ENCODE data around the gene GFM2. TPM values are rescaled to one million over a fixed set of nuclear protein-coding genes. Genes with fewer than 3 reads are reported as not detected.
"Not testable (repeated sequence)": the region's sequence is repeated elsewhere in the genome, so short reads cannot be mapped to it uniquely, and the experiment has no call there.

GFM2 gene, protein sequence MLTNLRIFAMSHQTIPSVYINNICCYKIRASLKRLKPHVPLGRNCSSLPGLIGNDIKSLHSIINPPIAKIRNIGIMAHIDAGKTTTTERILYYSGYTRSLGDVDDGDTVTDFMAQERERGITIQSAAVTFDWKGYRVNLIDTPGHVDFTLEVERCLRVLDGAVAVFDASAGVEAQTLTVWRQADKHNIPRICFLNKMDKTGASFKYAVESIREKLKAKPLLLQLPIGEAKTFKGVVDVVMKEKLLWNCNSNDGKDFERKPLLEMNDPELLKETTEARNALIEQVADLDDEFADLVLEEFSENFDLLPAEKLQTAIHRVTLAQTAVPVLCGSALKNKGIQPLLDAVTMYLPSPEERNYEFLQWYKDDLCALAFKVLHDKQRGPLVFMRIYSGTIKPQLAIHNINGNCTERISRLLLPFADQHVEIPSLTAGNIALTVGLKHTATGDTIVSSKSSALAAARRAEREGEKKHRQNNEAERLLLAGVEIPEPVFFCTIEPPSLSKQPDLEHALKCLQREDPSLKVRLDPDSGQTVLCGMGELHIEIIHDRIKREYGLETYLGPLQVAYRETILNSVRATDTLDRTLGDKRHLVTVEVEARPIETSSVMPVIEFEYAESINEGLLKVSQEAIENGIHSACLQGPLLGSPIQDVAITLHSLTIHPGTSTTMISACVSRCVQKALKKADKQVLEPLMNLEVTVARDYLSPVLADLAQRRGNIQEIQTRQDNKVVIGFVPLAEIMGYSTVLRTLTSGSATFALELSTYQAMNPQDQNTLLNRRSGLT
- 31.1 TPM for total RNA-seq (ENCODE audit: insufficient read depth, low replicate concordance)

DNA sequence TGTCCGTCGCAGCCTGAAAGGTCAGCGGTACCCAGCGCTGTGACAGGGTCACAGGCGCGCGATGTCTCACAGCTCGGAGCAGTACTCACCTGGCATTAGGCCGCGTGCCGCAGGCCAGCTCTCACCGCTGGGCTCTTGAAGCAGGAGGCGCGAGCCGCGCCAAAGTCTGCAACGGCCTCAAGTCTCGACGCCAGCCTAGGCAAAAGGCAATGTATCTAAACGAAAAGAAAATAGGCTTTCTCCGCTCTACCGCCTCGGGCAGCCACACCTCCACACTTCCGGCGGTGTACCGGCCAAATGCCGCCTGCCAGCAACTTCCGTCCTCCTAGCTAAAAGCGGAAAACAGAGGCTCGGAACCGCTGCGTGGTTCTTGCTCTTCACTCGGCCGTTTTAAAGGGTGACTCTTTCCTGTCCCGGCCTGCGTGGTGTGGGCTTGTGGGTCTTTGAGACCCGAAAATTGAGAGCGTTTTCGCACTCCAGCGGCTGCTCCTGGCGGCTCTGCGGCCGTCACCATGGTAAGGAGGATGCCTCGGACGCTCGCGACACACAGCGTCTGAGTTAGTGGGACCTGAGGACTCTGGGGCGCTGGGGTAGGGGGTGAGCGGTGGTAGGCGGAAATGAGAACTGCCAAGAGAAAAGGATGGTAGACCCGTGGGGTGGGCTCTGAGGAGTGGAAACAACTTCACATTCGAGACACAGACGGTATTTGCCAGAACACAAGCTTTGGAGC, at the start of gene GFM2, which contains the start of gene NSA2:
GFM2 (minus strand) TSS at position 269 of the 730 bp plus-strand sequence. CDS start 3,375 bp downstream, outside the sequence.
NSA2 (plus strand) TSS at position 401 of the 730 bp plus-strand sequence; CDS start at position 513, 112 bp downstream.
- peak; percentile 96 for DNase-seq (ENCODE audit: low spot score)

DNA sequence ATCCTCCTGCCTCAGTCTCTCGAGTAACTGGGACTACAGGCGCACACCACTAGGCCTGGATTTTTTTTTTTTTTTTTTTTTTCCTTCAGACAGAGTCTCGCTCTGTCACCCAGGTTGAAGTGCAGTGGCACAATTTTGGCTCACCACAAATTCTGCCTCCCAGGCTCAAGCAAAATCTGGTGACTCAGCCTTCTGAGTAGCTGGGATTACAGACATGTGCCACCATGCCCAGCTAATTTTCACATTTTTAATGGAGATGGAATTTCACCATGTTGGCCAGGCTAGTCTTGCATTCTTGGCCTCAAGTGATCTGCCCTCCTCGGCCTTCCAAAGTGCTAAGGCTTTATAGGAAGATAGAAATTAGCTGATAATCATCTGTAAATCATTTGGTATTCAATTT, 44.0 kb upstream of the GFM2 start:
- DNase-seq (ENCODE audit: low spot score) = no peak

DNA sequence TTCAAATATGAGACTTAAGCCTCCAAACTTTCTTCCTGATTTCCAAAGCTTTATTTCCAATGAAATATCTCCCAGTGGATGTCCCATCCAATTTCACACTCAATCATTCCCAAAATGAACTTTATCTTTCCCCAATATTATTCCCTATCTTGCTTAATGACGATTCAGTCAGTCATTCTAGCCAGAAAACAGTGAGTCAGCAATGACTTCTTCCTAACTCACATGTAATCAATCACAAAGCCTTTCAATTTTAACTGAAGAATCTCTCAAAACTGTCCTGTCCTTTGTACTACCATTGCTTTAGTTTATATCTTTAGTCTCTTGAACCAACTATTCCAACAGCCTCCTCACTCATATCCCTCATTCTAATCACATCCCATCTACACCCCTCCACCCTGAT, 35.0 kb upstream of the GFM2 start:
- DNase-seq (ENCODE audit: low spot score) = no peak

DNA sequence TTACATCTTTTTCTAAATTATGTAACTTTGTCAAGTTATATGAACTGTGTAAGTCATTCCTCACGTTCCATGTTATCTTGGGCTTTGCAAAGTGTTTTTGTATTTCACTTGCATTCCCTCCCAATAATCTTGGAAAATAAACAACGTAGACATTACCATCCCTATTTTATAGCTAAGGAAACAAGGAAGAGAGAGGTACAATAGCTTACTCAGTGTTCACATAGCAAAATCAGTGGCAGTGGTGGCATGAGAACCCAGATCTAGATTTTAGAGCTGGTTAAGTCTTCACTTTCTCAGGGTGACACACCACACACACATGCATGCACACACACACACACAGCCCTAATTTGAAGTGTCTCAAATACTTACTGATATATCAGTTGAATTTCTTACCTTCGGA, 34.3 kb upstream of the GFM2 start:
- DNase-seq (ENCODE audit: low spot score) = no peak

DNA sequence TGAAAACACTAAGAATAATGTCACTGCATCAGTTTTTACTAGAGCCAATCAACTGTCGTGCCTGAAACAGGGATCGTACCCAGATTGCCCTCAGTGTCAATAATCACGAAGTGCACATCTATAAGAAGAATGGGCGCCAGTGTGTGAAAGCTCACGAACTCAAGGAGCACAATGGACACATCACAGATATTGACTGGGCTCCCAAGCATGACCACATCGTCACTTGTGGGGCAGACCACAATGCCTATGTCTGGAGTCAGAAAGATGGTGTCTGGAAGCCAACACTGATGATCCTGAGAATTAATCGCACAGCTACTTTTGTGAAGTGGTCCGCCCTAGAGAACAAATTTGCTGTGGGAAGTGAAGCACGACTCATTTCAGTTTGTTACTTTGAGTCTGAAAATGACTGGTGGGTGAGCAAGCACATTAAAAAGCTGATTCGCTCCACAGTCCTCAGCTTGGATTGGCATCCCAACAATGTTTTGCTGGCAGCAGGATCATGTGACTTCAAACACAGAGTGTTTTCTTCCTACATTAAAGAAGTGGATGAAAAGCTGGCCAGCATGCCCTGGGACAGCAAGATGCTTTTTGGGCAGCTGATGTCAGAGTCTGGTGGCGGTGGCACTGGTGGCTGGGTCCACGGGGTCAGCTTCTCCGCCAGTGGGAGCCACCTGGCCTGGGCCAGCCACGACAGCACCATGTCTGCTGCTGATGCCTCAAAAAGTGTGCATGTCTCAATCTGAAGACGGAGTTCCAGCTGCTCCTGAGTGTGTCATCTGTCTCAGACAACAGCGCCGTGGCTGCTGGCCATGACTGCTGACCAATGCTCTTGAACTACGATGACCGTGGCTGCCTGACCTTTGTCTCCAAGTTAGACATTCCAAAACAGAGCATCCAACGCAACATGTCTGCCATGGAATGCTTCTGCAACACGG, 32.3 kb upstream of the GFM2 start:
- no peak for DNase-seq (ENCODE audit: low spot score)

DNA sequence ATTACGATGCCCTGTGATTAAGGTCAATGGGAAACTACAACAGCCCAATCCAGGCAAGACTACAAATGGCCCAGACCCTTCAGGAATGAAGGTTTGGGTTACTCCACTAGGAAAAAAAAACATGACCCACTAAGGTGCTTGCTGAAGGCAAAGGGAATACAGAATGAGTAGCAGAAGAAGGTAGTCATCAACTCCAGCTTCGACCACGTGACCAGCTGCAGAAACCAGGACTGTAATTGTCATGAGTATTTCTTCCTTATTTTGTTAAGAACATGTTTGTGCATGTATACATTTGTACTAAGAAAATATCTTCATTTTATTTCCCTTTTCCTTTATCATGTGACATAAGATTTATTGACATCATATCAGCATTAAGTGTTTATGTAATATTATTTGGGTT, 24.8 kb upstream of the GFM2 start:
- DNase-seq (ENCODE audit: low spot score) = not testable (repeated sequence)

DNA sequence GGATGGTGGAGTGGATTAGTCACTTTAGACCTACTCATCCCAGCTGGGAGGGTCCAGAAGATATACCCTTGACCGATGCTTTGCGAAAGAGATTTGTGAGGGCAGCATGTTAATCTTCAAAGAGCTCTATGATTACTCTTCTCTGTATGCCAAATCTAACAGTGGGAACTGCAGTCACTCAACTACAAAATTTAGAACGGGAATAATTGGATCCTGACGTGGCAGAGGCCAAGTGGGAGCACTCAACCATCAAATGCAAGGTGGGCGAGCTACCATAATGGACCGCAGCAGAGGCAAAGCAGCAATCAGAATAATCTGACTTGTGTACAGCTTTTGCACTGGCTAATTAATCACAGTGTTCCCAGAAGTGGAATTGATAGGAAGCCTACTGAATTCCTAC, 20.5 kb upstream of the GFM2 start:
- DNase-seq (ENCODE audit: low spot score) = no peak

DNA sequence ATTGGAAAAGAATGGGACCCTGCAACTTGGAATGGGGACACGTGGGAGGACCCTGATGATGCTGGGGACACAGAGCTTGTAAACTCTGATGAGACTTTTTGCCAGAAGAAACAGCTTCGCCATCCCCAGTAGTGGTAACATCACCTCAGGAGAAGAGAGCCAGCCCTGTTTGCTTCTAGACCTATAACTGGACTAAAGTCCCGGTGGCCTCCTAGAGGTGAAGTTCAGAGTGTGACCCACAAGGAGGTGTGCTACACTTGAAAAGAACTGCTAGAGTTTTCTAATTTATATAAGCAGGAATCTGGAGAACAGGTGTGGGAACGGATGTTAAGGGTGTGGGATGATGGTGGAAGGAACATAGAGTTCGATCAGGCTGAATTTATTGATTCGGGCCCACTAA, 19.9 kb upstream of the GFM2 start:
- DNase-seq (ENCODE audit: low spot score) = no peak

DNA sequence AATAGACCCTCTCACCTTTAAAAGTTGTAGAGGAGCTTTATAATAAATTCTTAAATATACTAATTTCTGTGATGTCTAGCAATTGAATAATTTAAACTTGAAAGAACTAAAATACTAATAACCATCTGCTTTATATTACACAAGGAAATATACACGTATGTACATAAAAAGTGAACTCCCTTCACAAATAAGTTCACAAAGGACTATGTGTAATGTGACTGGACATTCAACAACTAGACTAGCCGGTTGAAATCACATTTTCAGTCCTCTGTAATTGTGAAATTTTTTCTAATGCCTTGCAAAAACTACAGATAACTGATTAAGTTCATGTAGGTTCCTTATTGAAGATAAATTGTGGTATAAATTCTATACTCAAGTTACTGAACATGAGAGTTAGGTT, 11.7 kb upstream of the GFM2 start:
- DNase-seq (ENCODE audit: low spot score) = no peak

DNA sequence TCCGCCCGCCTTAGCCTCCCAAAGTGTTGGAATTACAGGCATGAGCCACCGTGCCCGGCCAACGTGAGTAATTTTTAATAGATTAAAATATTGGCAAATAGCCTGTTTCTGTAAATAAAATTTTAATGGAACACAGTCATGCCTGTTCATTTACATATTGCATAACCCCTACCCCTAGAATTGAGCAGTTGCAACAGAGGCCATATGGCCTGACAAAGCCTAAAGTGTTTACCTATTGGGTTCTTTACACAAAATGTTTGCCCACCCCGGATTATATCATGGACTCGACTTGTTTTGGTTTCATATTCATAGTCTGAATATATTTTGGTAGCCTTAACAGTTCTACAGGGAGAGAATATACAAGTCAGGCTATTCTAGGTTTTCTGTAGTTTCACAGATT, 5.4 kb upstream of the GFM2 start:
- DNase-seq (ENCODE audit: low spot score) = no peak

DNA sequence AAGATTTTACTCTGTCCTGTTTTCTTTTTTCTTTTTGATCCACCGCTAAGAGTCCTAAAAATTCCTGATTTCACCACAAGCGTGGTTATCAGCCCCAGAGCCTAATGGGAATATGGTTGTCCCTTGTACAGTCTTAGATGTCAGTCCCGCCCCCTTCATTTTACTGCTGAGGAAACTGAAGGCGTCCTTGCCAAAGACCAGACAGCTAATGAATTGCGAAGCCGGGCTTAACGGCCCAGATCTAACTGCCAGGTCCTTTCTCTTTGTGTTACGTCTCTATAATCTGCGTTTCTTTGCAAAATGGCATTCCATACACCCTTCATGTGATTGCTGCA, 629 bp upstream of the GFM2 start:
- peak; percentile 47 for DNase-seq (ENCODE audit: low spot score)

DNA sequence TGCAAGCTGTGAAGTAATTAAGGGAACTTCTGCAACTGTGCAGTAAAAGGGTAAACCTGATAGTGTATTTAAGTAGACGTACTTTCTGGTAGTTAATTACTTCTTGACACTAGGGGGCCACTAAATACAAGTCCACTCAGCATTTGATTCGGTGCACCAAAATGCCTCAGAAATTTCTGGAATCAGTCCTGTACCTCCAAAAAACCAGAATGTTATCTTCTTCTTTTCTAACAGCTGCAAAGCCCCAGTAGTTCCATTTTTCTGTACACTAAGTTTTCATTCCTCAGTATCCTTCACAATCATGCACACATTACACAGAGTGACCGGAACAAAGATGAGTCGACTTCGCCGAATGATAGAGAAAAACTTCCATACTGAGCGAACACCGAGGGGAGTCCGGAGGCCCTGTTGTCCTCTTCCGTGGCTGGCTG, 484 bp downstream of the GFM2 start:
- DNase-seq (ENCODE audit: low spot score) = peak; percentile 29

DNA sequence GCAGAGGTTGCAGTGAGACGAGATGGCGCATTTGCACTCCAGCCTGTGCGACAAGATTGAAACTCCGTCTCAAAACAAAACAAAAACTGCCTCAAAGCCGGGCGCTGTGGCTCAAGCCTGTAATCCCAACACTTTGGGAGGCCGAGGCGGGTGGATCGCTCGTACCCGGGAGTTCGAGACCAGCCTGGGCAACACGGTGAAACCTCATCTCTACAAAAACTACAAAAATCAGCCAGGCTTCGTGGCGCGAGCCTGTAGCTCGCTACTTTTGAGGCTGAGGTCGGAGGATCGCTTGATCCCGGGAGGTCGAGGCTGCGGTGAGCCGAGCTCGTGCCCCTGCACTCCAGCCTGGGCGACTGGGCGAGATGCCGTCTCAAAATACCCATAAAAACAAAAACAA, 988 bp downstream of the GFM2 start:
- DNase-seq (ENCODE audit: low spot score) = no peak

DNA sequence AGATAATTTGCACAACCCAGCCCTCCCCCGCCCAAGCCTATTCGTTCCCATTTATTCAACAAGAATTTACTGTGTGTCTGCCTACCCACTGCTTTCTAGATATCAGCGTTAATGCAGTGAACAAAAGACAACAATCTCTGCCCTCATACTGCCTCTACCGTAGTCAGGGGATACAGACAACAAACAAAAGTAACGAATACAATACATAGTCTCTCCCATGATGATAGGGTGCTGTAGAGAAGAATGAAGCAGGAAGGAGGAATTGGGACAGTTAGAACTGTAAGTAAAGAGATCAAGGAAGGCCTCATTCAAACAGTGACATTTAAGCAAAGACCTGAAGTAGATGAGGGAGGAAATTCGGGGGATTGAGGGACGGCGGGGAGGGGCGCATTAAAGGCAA, 1.7 kb downstream of the GFM2 start:
- DNase-seq (ENCODE audit: low spot score) = no peak

DNA sequence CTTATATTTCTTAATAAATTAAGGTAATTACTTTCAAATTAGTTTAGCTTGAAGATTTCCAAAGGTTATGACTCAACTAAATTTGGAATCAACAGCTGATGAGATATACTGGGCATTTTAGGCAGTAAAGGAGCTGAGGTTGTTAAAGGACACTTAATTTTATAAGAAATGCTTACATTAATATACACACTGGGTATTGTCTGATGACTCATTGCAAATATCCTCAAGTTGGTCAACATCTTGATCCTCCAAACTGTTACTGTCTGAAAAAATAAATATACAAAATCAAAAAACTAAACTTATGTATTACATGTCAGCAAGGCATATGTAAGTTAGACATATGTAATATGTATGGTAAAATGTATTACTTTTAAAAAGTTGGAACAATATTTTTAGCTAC, 3.4 kb downstream of the GFM2 start:
- DNase-seq (ENCODE audit: low spot score) = no peak

DNA sequence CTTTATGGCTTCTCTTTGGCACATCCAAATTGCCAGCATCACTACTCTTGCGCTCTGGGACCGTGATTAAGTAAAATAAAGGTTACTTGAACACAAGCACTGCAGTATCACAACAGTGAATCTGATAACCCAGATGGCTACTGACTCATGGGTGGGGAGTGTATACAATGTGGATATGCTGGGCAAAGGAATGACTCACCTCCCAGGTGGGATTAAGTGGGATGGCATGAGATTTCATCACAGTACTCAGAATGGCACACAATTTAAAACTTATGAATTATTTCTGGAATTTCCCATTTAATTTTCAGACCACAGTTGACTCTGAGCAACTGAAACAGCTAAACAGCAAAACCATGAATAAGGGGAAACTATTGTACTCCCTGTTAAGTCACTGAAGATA, 4.3 kb downstream of the GFM2 start:
- DNase-seq (ENCODE audit: low spot score) = no peak

DNA sequence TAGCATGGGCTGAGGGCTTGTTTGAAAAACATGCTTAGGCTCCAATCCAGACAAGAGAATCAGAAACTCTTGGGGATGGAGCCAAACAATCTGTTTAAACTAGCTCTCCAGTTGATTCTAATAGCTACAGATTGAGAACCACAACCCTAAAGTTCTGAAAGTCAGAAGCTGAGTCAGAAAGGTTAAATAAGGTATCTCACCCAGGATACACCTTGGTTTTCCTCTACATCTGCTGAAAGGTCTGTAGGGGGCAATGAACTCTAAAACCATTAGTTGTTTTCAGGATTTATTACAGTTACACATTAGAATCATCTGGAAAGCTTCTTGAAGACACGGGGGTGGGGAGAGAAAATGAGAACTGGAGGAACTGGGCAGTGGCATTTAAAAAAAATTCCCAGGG, 5.7 kb downstream of the GFM2 start:
- DNase-seq (ENCODE audit: low spot score) = no peak

DNA sequence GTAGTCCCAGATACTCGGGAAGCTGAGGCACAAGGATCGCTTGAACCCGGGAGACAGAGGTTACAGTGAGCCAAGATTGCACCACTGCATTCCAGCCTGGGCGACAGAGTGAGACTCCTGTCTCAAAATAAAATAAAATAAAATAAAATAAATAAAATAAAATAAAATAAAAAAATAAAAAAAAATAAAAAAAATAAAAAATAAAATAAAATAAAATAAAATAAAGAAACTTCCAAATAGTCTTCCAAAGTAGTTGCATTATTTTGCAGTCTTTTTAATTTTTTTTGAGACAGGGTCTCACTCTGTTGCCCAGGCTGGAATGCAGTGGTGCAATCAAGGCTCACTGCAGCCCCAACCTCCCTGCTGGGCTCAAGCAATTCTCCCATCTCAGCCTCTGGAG, 18.2 kb downstream of the GFM2 start:
- DNase-seq (ENCODE audit: low spot score) = not testable (repeated sequence)

DNA sequence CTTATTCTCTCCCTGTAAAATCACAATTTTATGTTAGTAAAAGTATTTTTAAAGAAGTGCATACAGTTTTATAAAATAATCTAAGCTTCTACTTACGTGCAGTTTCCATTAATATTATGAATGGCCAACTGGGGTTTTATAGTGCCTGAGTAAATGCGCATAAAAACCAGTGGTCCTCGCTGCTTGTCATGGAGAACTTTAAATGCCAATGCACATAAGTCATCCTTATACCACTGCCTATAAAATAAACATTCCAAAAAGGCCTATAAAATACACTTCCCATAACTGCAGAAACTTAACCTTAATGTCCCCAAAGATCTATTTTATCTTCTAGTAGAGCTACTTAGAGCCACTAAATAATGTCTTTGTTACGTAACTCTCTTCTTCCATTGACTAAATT, 28.5 kb downstream of the GFM2 start:
- DNase-seq (ENCODE audit: low spot score) = no peak

DNA sequence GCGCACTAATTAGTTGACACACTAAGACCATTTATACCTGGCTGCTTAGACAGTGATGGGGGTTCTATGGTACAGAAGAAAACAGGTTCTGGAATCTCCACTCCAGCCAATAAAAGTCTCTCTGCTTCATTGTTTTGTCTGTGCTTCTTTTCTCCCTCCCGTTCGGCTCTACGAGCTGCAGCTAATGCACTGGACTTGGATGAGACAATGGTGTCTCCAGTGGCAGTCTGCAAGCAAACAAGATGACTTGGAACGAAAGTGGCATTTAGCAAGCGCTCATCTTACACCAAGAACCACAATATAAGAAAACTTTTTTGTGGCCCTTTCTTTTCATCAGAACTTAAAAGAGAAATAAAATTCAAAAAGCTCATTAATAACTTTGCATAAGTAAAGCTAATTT, 30.2 kb downstream of the GFM2 start:
- DNase-seq (ENCODE audit: low spot score) = no peak

DNA sequence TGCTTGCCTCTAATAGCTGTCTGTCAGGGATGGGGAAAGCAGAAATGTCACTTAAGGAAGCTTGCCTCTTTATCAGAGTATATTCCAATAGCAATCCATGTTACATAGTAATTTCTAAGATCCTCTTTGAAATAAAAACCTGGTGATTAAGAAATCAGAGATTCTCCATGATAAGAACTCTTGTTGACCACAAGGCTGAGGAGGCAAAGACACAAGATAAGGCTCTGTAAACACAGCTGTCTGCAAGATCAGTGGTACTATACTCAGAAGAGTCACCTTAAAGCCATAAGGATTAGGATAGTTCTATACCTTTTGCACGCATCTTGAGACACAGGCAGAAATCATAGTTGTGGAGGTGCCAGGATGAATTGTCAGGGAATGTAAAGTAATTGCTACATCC, 41.6 kb downstream of the GFM2 start:
- DNase-seq (ENCODE audit: low spot score) = no peak
